Suprapubic skin (tissue), 4 donors: Measurements from ENCODE around the gene TMEM222. TPM values are rescaled to one million over a fixed set of nuclear protein-coding genes. Genes with fewer than 3 reads are reported as not detected.
A peak's percentile ranks its signal among the peaks of the same experiment; 100 is the strongest.
"Not testable (repeated sequence)": the region's sequence is repeated elsewhere in the genome, so short reads cannot be mapped to it uniquely, and the experiment has no call there.

Experiments
- DNase-seq, 2 donors: peaks; one replicate each; pipeline ENCODE4 v3.0.0-alpha.2; 2019; ENCODE audit warnings: low spot score in 2 of 2
- H3K27ac ChIP-seq: fragments of 200-600 bp; sonication (generic); one replicate; pipeline ENCODE4 v1.5.1; 2019
- H3K27me3 ChIP-seq: fragments of 200-600 bp; sonication (generic); one replicate; pipeline ENCODE4 v1.5.1; 2019
- H3K36me3 ChIP-seq: fragments of 200-600 bp; sonication (generic); one replicate; pipeline ENCODE4 v1.5.1; 2019
- H3K4me1 ChIP-seq: fragments of 200-600 bp; sonication (generic); one replicate; pipeline ENCODE4 v1.5.1; 2019
- H3K4me3 ChIP-seq: fragments of 200-600 bp; sonication (generic); one replicate; pipeline ENCODE4 v1.5.1; 2019; ENCODE audit warnings: mild to moderate bottlenecking
- H3K9me3 ChIP-seq: fragments of 200-600 bp; sonication (generic); one replicate; pipeline ENCODE4 v1.5.1; 2019
- EP300 ChIP-seq: sonication (generic); formaldehyde crosslinking; IDR thresholded peaks from one replicate; pipeline ENCODE4 v1.6.1; 2017; ENCODE audit warnings: antibody characterized with exemption
- POLR2A ChIP-seq, 2 donors: fragments of 450-650 bp; IDR thresholded peaks; one replicate each; pipeline ENCODE4 v1.6.1; 2017; ENCODE audit warnings: antibody characterized with exemption in 2 of 2, mild to moderate bottlenecking in 2 of 2, moderate library complexity in 2 of 2
- POLR2AphosphoS5 ChIP-seq, 3 donors: sonication (generic); formaldehyde crosslinking; IDR thresholded peaks; one replicate each; pipeline ENCODE4 v1.6.1; 2017; ENCODE audit warnings: antibody characterized with exemption in 3 of 3
- WGBS: methylation state at CpG from one replicate; pipeline ENCODE4 v1.1.5; 2018; 5-methylcytosine and 5-hydroxymethylcytosine counted together
- total RNA-seq, 4 donors: library from RNA; depleted of rRNA; stranded (reverse); fragments of >200 nt; gene quantifications; one replicate each; pipeline ENCODE4 v1.1.0, GENCODE V29; 2016
- TF ChIP-seq, protein P1 (sequence below), 2 donors: fragments of 200-600 bp in 1 of 2; fragments of 450-650 bp in 1 of 2; sonication (generic) in 1 of 2; IDR thresholded peaks; one replicate each; pipeline ENCODE4 v1.5.1; 2016 to 2019; ENCODE audit warnings: antibody characterized with exemption in 2 of 2, mild to moderate bottlenecking in 1 of 2, moderate library complexity in 1 of 2

The TMEM222 gene, protein sequence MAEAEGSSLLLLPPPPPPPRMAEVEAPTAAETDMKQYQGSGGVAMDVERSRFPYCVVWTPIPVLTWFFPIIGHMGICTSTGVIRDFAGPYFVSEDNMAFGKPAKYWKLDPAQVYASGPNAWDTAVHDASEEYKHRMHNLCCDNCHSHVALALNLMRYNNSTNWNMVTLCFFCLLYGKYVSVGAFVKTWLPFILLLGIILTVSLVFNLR
- total RNA-seq: 10 to 100 TPM; 19.7 to 31.8 (median 21.2) TPM

DNA sequence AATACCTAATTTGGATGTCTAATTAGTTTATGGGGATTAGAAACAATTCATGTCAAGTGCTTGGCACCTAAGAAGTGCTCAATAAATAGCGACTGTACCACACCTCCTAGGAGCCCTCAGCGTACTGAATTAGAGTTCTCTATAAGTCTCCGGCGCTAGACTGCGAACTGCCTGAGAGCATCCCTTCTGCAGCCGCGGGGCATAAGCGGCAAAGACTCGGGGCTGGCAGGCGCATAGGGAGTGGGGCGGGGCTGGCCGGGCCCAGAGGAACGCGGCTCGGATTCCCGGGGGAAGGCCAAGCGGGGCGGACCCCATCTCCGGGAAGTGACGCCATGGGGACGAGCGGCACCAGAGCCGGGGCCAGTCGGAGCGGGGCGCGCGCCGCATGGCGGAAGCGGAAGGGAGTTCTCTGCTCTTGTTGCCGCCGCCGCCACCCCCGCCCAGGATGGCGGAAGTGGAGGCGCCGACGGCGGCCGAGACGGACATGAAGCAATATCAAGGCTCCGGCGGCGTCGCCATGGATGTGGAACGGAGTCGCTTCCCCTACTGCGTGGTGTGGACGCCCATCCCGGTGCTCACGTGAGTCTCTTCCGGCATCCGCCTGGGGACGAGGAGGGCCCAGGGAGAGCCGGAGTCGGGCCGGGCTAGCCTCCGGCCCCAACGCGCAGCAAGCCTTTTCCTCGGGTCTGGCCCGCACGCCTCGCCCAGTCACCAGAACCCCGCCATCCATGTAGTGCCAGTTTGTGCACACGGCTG lies at the start of gene TMEM222:
Gene TMEM222 (plus strand): TSS at position 351 of the 756 bp plus-strand sequence. CDS start 35 bp downstream, at position 386.
- H3K36me3 ChIP-seq: peaks cover 15% of the 10 kb centered on the region
- peak within 1 kb of the TSS; percentile 82 for H3K4me3 ChIP-seq
- TF ChIP-seq, protein P1, sequence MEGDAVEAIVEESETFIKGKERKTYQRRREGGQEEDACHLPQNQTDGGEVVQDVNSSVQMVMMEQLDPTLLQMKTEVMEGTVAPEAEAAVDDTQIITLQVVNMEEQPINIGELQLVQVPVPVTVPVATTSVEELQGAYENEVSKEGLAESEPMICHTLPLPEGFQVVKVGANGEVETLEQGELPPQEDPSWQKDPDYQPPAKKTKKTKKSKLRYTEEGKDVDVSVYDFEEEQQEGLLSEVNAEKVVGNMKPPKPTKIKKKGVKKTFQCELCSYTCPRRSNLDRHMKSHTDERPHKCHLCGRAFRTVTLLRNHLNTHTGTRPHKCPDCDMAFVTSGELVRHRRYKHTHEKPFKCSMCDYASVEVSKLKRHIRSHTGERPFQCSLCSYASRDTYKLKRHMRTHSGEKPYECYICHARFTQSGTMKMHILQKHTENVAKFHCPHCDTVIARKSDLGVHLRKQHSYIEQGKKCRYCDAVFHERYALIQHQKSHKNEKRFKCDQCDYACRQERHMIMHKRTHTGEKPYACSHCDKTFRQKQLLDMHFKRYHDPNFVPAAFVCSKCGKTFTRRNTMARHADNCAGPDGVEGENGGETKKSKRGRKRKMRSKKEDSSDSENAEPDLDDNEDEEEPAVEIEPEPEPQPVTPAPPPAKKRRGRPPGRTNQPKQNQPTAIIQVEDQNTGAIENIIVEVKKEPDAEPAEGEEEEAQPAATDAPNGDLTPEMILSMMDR (IDR thresholded peaks at IDR 0.05): peak in 1 of 2 donors; percentile 26
- TF ChIP-seq POLR2AphosphoS5 (IDR thresholded peaks at IDR 0.05) (peak; percentile 27 to 98 (median 87)), EP300 (no peak), POLR2A (IDR thresholded peaks at IDR 0.05) (peak in 1 of 2 donors; percentile 74)
- H3K27me3 ChIP-seq: no peaks in the 10 kb centered on the region
- peak; percentile 99 for DNase-seq
- H3K4me1 ChIP-seq: peaks cover 36% of the 10 kb centered on the region
- WGBS: 0% methylated on average over 11 of the region's 67 CpGs
- no peaks in the 10 kb centered on the region for H3K9me3 ChIP-seq
- peak within 1 kb of the TSS; percentile 95 for H3K27ac ChIP-seq

DNA sequence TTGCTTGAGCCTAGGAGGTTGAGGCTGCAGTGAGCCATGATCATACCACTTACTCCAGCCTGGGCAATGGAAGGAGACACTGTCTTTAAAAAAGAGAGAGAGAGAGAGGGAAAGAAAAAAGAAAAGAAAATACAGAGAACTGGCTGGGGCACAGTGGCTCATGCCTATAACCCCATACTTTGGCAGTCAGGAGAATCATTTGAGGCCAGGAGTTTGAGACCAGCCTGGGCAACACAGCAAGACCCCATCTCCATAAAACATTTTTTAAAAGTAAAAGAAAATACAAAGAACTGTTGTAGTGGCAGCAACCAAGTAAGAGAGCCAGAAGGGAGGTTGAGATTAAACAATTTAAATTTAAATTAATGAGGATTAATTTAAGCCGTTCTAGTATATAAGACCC lies 47.8 kb upstream of the TMEM222 start:
- no peaks in the 10 kb centered on the region for H3K9me3 ChIP-seq
- TF ChIP-seq EP300 (no peak), POLR2A (IDR thresholded peaks at IDR 0.05) (no peak)
- TF ChIP-seq, protein P1 (IDR thresholded peaks at IDR 0.05): no peak
- WGBS: 62% methylated on average over 1 of the region's 1 CpG

DNA sequence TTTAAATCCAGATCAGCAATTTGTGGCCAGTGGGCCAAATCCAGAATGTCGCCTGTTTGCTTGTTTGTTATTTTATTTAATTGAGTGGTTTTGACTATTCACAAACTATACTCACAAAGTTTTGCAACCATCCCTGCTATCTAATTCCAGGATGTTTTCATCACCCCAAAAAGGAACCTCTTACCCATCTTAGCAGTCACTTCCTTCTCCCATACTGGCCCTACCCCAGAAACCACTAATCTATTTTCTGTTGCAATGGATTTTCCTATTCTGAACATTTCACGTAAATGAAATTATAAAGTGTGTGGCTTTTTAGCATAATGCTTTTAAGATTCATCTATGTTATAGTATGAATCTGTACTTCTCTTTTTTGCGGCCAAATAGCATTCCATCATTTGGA lies 46.3 kb upstream of the TMEM222 start:
- H3K9me3 ChIP-seq: no peaks in the 10 kb centered on the region
- H3K27ac ChIP-seq: no peak overlapping the region
- no peaks in the 10 kb centered on the region for H3K27me3 ChIP-seq
- peaks cover 4% of the 10 kb centered on the region for H3K36me3 ChIP-seq
- H3K4me3 ChIP-seq: no peak overlapping the region
- 62% methylated on average over 3 of the region's 3 CpGs for WGBS
- TF ChIP-seq, protein P1 (IDR thresholded peaks at IDR 0.05): no peak
- TF ChIP-seq POLR2A (IDR thresholded peaks at IDR 0.05) (no peak), EP300 (no peak), POLR2AphosphoS5 (IDR thresholded peaks at IDR 0.05) (no peak)
- peaks cover 3% of the 10 kb centered on the region for H3K4me1 ChIP-seq
- DNase-seq: no peak

More for the DNA sequence above, 47.8 kb upstream of the TMEM222 start:
- Histone ChIP-seq H3K4me3 (no peak overlapping the region), H3K27me3 (no peaks in the 10 kb centered on the region), H3K27ac (no peak overlapping the region), H3K36me3 (peaks cover 2% of the 10 kb centered on the region), H3K4me1 (peaks cover 3% of the 10 kb centered on the region)
- no peak for DNase-seq

DNA sequence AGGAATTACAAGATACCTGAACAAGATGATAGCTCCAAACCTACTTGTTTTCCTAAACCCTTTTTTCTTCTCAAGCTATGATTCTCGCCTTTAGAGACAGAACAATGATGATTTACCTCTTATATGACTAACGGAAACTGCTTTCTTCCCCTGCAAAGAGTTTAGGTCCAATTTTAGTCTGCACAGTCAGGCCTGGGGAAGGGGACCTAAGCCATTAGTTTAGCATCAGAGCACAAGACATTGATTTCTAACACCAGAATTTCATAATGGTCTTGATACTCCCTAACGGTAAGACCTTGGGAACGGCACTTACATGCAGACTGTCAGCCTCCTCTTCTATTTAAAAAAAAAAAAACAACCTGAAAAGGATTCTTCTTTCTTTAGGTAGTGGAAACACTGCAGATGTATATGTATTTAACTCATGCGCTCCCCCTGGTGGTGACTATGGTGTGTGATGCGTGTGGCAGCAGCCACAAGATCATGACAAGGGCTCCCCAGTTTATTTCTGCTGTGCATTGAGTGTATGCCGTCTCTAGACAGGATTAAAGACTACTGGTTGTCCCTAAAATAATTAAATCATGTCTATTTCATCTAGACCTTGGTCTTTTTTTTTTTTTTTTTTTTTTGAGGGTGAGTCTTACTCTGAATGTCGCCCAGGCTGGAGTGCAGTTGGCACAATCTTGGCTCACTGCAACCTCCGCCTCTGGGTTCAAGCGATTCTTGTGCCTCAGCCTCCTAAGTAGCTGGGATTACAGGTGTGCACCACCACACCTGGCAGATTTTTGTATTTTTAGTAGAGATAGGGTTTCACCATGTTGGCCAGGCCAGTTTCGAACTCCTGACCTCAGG lies 37.3 kb upstream of the TMEM222 start:
- no peaks in the 10 kb centered on the region for H3K27me3 ChIP-seq
- no peaks in the 10 kb centered on the region for H3K9me3 ChIP-seq
- H3K27ac ChIP-seq: no peak overlapping the region
- H3K4me1 ChIP-seq: no peaks in the 10 kb centered on the region
- DNase-seq: peak; percentile 81 to 89
- no peak overlapping the region for H3K4me3 ChIP-seq
- TF ChIP-seq, protein P1 (IDR thresholded peaks at IDR 0.05): peak; percentile 70 to 92
- TF ChIP-seq POLR2AphosphoS5 (IDR thresholded peaks at IDR 0.05): no peak
- peaks cover 41% of the 10 kb centered on the region for H3K36me3 ChIP-seq
- WGBS: 47% methylated on average over 11 of the region's 11 CpGs

DNA sequence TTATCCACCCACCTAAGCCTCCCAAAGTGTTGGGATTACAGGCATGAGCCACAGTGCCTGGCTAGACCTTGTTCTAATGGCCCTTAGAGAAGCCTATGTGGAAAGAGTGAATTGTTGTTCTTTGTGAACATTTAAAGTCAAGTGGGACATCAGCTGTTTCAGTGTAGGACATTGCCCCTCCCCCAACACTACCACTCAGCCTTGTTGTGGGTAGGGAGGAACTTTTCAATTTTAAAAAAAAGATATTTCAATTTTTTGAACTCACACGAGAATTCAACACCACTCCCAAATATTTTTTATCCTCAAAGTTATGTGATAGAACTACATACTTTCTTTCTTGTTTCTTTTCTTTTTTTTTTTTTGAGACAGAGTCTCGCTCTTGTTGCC lies 36.7 kb upstream of the TMEM222 start:
- Histone ChIP-seq H3K4me3 (no peak overlapping the region), H3K9me3 (no peaks in the 10 kb centered on the region), H3K4me1 (no peaks in the 10 kb centered on the region), H3K27me3 (no peaks in the 10 kb centered on the region), H3K36me3 (peaks cover 46% of the 10 kb centered on the region), H3K27ac (no peak overlapping the region)
- WGBS: 70% methylated on average over 2 of the region's 2 CpGs
- DNase-seq: no peak
- TF ChIP-seq, protein P1 (IDR thresholded peaks at IDR 0.05): no peak
- TF ChIP-seq POLR2AphosphoS5 (IDR thresholded peaks at IDR 0.05) (no peak), EP300 (no peak), POLR2A (IDR thresholded peaks at IDR 0.05) (no peak)

DNA sequence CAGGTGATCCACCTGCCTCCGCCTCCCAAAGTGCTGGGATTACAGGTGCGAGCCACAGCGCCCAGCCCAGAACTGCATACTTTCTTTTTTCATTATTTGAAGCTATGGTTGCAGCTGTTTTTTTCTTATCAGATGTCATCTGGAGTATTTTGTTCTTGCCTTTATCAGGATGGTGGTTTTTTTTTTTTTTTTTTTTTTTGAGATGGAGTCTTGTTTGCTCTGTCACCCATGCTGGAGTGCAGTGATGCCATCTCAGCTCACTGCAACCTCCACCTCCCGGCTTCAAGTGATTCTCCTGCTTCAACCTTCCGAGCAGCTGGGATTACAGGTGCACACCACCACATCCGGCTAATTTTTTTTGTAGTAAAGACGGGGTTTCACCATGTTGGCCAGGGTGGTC lies 36.1 kb upstream of the TMEM222 start:
- not testable (repeated sequence) for H3K27me3 ChIP-seq, H3K4me1 ChIP-seq, H3K27ac ChIP-seq, H3K9me3 ChIP-seq, H3K4me3 ChIP-seq, DNase-seq
- peaks cover 51% of the 10 kb centered on the region for H3K36me3 ChIP-seq
- 91% methylated on average over 7 of the region's 7 CpGs for WGBS

DNA sequence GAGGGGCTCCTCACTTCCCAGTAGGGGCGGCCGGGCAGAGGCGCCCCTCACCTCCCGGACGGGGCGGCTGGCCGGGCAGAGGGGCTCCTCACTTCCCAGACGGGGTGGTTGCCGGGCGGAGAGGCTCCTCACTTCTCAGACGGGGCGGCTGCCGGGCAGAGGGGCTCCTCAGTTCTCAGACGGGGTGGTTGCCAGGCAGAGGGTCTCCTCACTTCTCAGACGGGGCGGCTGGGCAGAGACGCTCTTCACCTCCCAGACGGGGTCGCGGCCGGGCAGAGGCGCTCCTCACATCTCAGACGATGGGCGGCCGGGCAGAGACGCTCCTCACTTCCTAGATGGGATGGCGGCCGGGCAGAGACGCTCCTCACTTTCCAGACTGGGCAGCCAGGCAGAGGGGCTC lies 32.8 kb upstream of the TMEM222 start:
- not testable (repeated sequence) for H3K4me3 ChIP-seq, H3K27me3 ChIP-seq, H3K4me1 ChIP-seq, H3K9me3 ChIP-seq, DNase-seq, H3K27ac ChIP-seq
- H3K36me3 ChIP-seq: peaks cover 63% of the 10 kb centered on the region
- WGBS: 98% methylated on average over 11 of the region's 29 CpGs
